GM18517 (cell line): ENCODE results near the gene NFKBIA.
A peak's percentile ranks its signal among the peaks of the same experiment; 100 is the strongest.
"Not testable (repeated sequence)": the region's sequence is repeated elsewhere in the genome, so short reads cannot be mapped to it uniquely, and the experiment has no call there.

Source experiments
- ATAC-seq: cut with Tn5 transposase; IDR thresholded peaks from one replicate; pipeline ENCODE4 v1.9.1; 2021; ENCODE audit warnings: mild to moderate bottlenecking, moderate library complexity; ENCODE audit not compliant: unreplicated experiment

Gene NFKBIA, protein sequence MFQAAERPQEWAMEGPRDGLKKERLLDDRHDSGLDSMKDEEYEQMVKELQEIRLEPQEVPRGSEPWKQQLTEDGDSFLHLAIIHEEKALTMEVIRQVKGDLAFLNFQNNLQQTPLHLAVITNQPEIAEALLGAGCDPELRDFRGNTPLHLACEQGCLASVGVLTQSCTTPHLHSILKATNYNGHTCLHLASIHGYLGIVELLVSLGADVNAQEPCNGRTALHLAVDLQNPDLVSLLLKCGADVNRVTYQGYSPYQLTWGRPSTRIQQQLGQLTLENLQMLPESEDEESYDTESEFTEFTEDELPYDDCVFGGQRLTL

DNA sequence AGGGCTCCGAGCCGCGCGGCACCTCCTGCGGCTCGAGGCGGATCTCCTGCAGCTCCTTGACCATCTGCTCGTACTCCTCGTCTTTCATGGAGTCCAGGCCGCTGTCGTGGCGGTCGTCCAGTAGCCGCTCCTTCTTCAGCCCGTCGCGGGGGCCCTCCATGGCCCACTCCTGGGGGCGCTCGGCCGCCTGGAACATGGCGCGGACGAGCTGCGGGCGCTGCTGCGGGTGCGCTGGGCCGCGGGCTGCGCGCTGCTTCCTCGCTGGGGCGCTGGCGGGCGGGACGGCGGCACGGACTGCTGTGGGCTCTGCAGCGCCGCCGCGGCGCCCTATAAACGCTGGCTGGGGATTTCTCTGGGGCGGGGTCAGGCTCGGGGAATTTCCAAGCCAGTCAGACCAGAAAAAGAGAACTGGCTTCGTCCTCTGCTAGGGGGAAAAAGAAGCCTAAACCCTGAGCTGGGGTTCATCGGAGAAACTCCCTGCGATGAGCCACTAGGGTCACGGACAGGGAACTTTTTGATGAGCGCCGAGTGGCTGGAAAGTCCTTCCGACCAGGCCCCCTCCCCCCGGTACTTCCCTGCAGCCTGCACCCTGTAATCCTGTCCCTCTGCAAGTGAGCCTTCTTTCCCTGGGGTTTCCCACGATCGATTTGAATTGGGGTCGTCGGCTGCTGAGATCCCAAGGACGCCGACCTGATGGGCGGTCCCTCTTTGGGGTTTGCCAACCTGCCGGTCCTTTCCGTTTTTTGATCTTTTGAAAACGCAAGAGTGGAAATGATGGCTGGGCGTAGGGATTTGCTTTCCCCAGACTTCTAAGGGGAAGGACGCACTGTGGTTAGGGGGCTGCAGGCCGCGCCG, at the start of gene NFKBIA:
TSS of gene NFKBIA (minus strand) at position 301 of the 855 bp plus-strand sequence. CDS start at position 196, 105 bp downstream.
- peak; percentile 63 for ATAC-seq

- ATAC-seq, result no peak
These were observed 41.9 kb upstream of the NFKBIA start for GRCh38 chr14:35446450-35446849.

DNA sequence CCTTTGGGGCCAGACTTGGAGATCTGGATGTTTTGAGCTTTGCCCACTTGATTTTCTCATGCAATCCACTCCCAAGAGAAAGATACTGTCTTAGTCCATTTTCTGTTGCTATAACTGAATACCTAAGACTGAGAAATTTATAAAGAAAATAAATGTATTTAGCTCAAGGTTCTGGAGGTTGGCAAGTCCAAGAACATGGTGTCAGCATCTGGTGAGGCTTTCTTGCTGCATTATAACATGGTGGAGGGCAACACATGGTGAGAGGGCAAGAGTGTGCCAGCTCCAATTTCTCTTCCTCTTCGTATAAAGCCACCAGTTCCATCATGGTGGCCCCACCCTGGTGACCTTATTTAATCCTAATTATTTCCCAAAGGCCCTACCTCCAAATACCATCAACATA, 39.6 kb upstream of the NFKBIA start:
- ATAC-seq, result no peak

GRCh38 chr14:35441160-35441559, 36.6 kb upstream of the NFKBIA start:
- no peak for ATAC-seq

DNA sequence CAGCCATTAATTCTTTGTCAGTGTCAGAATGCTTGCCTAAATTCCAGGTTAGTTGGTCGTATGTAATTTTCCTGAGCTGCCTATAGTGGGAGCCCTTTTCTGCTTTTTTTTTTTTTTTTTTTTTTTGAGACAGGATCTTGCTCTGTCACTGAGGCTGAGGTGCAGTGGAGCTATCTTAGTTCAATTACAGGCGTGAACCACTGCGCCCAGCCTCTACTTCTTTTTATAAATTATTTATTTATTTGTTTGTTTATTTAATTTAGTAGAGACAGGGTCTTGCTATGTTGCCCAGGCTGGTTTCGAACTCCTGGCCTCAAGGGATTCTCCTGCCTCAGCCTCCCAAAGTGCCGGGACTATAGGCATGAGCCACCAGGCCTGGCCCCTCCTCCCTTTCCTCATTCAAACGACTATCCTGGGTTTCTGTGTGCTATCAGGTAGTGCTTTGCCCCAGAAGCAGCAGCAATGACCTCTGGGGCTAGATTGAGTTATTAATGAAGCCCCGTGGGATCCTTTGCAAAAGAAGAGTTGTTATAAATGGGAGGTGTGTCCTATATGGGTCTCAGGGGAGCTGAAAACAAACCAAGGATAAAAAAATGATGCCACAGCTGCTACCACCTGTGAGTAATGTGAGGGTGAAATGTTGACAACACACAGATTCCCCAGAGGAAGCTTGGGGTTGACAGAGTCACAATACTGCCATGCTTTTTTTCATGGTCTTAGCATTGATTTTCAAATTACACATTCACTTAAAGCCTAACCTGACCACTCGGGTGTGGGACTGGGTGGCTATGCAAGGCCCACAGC, 34.6 kb upstream of the NFKBIA start:
- ATAC-seq, result no peak

DNA sequence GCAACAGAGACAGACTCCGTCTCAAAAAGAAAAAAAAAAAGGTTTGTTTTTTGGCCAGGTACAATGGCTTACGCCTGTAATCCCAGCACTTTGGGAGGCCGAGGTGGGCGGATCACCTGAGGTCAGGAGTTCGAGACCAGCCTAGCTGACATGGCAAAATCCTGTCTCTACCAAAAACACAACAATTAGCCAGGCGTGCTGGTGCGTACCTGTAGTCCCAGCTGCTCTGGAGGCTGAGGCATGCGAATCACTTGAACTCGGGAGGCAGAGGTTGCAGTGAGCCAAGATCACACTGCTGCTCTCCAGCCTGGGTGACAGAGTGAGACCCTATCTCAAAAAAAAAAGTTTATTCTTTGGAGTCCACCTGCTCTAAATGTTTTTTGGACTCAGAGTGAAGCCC, 33.9 kb upstream of the NFKBIA start:
- not testable (repeated sequence) for ATAC-seq

- ATAC-seq, result no peak
These were observed 30.6 kb upstream of the NFKBIA start for GRCh38 chr14:35435177-35435576.

GRCh38 chr14:35433826-35434225, 29.3 kb upstream of the NFKBIA start:
- ATAC-seq, result no peak

GRCh38 chr14:35430459-35431199, 26.1 kb upstream of the NFKBIA start:
- no peak for ATAC-seq

DNA sequence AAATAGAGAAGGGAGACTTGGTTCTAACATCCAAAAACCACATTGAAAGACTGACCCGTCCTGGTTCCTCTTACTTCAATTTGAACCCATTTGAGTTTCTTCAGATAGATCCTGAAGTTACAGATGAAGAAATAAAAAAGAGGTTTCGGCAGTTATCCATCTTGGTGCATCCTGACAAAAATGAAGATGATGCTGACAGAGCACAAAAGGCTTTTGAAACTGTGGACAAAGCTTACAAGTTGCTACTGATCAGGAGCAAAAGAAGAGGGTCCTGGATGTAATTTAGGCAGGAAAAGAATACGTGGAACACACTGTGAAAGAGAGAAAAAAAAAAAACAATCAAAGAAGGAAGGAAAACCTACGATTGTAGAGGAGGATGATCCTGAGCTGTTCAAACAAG, 25.4 kb upstream of the NFKBIA start:
- ATAC-seq, result no peak

DNA sequence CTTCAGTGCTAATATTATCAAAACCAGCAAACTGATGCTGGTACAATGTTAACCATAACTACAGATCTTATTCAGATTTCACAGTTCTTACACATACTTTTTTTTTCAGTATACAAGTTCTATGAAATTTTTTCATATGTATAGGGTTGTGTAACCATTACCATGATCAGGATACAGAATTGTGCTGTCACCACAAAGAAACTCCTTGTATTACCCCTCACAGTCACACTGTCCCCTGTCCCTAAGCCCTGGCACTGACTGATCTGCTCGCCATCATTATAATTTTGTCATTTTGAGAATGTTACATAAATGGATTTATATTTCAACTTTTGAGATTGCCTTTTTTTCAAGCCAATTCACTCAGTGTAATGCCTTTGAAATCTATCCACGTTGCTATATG, 21.3 kb upstream of the NFKBIA start:
- ATAC-seq, result no peak

DNA sequence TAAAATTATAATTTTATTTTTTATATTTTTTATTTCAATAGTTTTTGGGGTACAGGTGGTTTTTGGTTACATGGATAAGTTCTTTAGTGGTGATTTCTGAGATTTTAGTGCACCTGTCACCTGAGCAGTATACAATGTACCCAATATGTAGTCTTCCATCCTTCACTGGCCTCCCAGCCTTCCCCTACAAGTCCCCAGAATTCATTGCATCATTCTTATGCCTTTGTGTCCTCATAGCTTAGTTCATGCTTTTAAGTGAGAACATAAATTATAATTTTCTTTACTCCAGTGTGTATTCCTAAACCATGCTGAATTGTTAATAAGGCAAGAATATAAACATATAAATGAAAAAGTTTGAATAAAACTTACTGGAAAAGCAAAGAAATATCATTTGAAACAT, 19.1 kb upstream of the NFKBIA start:
- ATAC-seq, result no peak

GRCh38 chr14:35420036-35420811, 15.7 kb upstream of the NFKBIA start:
- no peak for ATAC-seq

GRCh38 chr14:35419429-35419841, 14.9 kb upstream of the NFKBIA start:
- ATAC-seq, result no peak

DNA sequence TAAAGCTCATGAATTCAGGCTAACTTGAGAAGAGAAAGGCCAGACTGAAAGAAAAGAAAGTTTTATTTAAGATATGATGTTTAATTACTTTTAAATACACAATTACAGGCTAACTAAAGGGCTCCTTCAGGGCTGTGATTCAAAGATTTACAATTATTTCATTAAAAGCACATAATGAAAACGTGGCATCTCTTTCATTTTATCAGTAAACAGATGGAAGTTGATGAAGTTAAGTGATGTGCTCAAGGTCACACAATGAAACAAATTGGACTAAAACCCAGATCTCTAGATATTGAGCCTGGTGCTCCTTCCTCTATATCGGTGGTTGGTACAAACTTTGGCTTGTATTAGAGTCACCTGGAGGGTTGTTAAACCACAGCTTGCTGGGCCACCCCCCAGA, 13.5 kb upstream of the NFKBIA start:
- ATAC-seq, result no peak

- peak; percentile 38 for ATAC-seq
These were observed 11.7 kb upstream of the NFKBIA start for GRCh38 chr14:35416108-35416750.

GRCh38 chr14:35414365-35414764, 9.8 kb upstream of the NFKBIA start:
- no peak for ATAC-seq

GRCh38 chr14:35412272-35413056, 7.9 kb upstream of the NFKBIA start:
- no peak for ATAC-seq

DNA sequence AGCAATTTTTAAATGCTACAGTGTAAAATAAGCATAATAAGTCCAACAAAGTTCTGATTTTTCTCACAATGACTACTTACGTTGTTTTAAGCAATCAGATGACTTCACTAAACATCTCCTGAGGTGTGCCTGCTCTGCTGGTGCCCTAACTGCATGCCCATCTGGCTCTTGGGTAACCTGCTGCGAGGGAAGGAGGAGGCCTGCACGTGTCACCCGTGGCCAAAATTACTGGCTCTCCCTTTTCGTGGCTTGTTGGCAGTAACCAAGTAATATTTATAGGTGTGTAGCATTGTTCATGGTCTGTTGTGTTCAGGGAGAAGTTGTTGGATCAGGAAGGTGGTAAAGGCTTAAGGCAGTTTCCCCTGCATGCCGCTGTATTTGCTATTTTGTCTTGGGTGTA, 6.3 kb upstream of the NFKBIA start:
- no peak for ATAC-seq
